ENCODE results near the gene PCP4L1.

Gene PCP4L1

DNA sequence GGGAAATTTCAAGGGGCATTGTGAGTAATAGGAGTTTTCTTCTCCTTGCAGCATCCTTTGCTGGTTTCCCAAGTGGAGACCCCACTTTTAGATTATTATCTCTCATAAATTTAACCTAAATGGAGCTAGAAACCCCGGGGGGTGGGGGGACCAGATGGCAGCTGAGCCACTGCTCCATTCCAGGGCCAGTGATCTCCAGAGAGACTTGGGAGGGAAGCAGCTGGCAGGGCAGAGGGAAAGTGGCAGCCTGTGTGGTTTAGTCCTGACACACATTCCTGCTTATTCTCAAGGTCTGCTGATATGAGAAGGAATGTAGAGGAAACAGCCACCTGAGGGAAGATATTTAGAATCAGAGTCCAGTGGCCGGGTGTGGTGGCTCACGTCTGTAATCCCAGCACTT lies 16.3 kb downstream of the PCP4L1 start:
- no peak for DNase-seq
- no peak for TF ChIP-seq POLR2A (IDR thresholded peaks at IDR 0.05; ENCODE audit: low read length)
- no peak for TF ChIP-seq GATA1 (IDR thresholded peaks at IDR 0.05; ENCODE audit: low read depth, low read length)

DNA sequence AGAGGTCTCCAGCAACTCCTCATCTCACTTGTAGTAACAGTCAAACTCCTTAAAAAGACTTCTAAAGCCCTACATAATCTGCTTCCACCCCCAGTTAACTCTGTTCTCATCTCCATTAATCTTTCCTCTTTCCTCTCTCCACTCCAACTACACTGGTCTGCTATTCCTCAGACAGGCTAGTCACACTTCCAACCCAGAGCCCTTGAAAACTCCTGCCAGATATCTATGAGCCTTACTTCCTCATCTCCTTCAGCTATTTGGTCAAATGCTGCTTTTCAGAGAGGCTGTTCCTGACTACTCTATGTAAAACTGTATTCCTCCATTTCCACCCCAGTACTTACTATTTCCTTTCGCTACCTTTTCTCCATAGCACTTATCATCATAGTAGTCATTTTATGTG lies 24.4 kb downstream of the PCP4L1 start:
- no peak for DNase-seq
- TF ChIP-seq POLR2A (IDR thresholded peaks at IDR 0.05; ENCODE audit: low read length) = no peak
- no peak for TF ChIP-seq GATA1 (IDR thresholded peaks at IDR 0.05; ENCODE audit: low read depth, low read length)

DNA sequence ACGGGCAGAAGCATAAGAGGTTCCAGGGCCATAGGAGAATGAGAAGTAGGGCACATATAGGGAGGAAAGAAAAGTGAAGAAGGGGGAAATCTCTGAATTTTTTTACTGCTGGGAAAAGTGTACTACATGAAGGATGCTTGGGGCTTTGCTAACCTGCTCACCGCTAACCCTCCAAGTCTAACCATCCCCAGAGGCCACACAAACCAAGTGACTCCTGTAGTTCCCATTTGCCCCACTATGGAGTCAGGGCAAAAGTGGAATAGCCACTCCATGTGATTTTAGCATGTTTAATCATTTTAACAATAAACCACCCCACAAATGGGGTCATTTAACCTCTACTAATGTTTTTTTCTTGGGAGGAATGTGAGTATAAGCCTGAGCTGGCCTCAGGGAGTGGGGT lies 26.6 kb downstream of the PCP4L1 start:
- DNase-seq = no peak
- TF ChIP-seq GATA1 (IDR thresholded peaks at IDR 0.05; ENCODE audit: low read depth, low read length) (no peak), POLR2A (IDR thresholded peaks at IDR 0.05; ENCODE audit: low read length) (no peak)

DNA sequence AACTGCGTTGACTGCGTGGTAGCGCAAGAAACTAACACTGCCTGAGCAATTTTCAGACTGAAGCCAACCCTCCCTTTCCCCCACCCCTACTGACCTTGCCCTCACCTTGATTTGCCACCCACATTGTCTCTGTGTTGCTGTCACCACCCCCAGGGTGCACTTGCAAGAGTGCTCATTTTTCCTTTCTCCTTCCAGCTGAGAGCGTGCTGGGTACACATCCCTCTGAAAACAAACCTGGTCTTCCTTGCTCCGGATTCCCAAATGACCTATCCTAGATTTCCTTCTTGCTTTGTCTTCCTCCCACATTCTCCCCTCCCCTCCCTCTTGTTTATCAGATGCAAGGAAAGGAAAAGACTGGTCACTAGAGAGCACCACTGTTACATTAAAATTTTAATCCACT lies 27.0 kb downstream of the PCP4L1 start:
- no peak for TF ChIP-seq POLR2A (IDR thresholded peaks at IDR 0.05; ENCODE audit: low read length)
- no peak for DNase-seq

DNA sequence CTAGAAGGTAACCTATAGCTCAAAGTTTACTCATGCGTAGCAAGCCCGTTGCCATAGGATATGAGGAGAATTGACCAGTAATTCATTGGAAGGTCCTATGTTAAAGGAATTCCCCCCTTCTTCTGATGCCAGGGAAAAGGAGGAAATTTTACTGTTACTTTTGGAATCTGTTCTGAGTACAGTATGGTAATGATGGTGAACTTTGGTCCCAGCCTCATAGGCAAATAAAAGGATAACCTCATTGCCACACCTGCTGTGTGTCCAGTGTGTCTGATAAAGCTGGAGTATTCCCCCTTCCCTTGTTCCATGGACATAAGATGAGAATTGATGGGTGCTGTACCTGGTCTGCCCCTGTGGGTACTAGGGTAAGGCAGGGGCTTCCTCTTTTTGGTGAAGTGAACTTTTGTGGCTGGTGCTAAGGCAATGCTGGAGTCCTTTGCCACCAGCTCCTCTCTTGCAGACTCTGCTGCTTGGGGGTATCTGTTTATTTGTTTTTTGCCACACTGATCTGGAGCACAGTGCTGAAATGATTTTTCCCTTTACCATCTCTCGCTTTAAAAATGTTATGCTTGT lies 29.0 kb downstream of the PCP4L1 start:
- TF ChIP-seq GATA1 (IDR thresholded peaks at IDR 0.05; ENCODE audit: low read depth, low read length) (no peak), POLR2A (IDR thresholded peaks at IDR 0.05; ENCODE audit: low read length) (no peak)
- DNase-seq = no peak

DNA sequence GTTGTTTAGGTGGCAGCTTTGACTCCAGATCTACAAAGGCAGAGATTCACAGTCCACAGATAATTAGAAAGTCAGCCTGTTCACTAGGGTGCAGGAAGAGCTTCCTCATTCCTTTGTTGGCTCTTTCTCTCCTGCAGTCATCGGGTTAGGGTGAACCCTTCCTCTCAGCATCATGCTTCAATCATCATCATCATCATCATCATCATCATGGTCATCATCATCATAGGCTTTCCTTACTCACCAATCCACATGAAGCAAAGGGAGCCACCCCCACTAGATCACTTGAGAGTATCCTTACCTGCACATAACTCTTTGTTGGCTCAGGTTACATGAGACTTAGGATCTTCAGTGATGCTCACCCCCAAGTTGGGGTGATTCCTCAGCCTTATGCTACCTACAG lies 32.2 kb downstream of the PCP4L1 start:
- TF ChIP-seq GATA1 (IDR thresholded peaks at IDR 0.05; ENCODE audit: low read depth, low read length) (no peak), POLR2A (IDR thresholded peaks at IDR 0.05; ENCODE audit: low read length) (no peak)
- DNase-seq = no peak

DNA sequence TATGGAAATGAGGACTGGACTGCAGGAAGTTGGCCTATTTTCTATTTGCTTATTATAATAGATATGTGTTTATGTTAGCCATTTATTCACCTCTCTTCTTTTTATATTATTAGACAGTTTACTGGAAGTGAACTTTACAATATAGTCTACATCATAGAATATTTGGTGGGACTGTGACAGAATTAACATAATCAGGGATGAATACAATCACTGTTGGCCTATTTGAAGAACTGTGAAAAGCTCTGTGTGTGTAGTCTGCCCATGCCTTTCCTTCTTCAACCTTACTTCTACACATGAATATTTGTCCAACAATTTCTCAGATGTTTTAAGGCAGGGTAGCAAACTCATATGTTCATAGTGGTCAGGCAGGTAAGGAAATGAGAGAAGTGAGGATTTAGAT lies 38.9 kb downstream of the PCP4L1 start:
- TF ChIP-seq GATA1 (IDR thresholded peaks at IDR 0.05; ENCODE audit: low read depth, low read length) (no peak), POLR2A (IDR thresholded peaks at IDR 0.05; ENCODE audit: low read length) (no peak)
- DNase-seq = no peak

DNA sequence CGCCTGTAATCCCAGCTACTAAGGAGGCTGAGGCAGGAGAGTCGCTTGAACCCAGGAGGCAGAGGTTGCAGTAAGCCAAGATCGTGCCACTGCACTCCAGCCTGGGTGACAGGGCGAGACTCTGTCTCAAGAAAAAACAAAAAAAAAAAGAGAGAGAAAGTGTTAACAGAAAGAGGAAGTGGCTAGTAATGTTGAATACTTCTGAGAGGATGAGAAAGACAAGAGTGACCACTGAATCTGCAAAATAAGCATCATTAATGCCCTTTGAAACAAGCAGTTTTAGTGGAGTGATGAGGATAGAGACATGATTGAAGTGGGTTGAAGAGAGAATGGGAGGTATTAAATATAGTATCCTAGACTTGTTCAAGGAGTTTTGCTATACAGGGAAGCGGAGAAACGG lies 39.6 kb downstream of the PCP4L1 start:
- no peak for TF ChIP-seq GATA1 (IDR thresholded peaks at IDR 0.05; ENCODE audit: low read depth, low read length)
- TF ChIP-seq POLR2A (IDR thresholded peaks at IDR 0.05; ENCODE audit: low read length) = no peak
- no peak for DNase-seq

DNA sequence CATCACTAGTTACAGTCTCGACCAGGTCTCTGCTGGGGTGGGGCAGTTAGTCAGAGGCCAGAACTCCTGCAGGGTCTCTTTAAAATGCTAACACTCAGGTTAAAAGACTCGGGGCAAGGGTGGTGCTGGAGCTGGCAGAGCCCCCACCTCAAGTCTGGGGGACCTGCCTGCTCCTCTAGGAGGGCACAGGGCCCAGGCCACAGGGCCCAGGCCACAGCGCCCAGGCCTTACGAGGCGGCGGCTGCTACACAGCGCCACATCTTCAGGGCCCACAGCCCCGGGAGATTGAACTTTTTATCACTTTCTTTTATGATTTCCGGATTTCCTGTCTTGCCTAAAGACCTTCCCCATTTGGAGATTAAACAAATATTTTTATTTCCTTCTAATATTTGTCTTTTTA lies 40.8 kb downstream of the PCP4L1 start:
- TF ChIP-seq POLR2A (IDR thresholded peaks at IDR 0.05; ENCODE audit: low read length) = no peak
- TF ChIP-seq GATA1 (IDR thresholded peaks at IDR 0.05; ENCODE audit: low read depth, low read length) = no peak

DNA sequence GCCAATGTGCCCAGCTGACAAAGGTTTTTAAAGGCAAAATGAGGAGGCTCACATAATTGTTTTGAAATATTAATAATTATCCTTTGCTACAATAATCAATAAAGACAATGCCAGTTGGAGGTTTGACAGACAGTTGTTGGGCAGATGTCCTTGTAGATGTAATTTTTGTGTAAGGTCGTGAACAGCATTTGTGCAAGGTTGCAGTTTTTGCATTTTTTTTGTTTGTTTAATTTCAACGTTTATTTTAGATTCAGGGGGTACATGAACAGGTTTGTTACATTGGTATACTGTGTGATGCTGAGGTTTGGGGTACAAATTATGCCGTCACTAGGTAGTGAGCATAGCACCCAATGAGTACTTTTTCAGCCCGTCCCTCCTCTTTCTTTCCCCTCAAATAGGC lies 41.9 kb downstream of the PCP4L1 start:
- no peak for TF ChIP-seq POLR2A (IDR thresholded peaks at IDR 0.05; ENCODE audit: low read length)
- no peak for TF ChIP-seq GATA1 (IDR thresholded peaks at IDR 0.05; ENCODE audit: low read depth, low read length)

More for the DNA sequence above, 40.8 kb downstream of the PCP4L1 start:
- no peak for DNase-seq

DNA sequence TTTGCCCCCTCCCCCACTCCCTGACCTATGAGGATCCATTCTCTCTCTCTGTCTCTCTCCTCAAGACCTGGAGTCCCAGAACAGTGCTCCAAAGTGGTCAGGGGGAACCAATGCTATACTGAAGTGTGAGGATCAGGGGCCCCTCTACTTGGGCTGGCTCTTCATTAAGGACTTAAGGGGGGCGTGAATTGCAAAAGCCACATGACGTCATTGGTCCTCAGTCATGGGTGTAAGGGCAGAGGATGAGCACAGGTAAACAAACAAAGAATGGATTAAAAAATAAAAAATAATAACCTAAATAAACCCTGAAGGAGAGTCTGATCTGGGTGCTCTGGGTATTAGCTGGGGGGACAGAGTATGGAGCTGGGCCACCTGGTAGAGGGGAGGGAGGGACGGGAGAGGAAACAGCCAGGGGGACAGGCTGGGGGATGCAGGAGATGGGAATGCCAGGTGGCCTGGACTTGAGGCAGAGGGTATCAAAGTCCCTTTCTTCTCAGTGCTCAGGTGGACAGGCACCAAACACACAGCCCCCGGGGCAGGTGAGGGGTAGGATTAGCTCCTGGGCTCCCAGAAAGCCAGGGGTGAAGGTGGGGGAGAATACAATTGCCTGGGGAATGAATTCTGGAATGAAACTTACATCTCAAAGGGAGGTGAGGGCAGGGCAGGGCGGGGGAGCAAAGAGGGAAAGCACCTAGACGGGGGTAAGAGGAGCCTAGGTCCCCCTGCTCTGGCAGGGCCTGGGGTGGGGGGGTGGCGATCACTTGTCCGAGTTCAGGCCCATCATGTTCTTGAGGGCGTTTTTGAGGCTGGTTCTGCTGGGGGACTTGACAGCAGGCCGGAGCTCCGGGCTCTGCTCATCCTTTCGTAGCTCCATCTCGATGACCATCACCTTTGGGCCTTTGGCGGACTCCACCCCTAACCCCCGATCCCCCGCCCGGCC lies 46.7 kb downstream of the PCP4L1 start:
- peak in 1 of 2 experiments; percentile 13 for DNase-seq

More for the DNA sequence above, 41.9 kb downstream of the PCP4L1 start:
- no peak for DNase-seq

DNA sequence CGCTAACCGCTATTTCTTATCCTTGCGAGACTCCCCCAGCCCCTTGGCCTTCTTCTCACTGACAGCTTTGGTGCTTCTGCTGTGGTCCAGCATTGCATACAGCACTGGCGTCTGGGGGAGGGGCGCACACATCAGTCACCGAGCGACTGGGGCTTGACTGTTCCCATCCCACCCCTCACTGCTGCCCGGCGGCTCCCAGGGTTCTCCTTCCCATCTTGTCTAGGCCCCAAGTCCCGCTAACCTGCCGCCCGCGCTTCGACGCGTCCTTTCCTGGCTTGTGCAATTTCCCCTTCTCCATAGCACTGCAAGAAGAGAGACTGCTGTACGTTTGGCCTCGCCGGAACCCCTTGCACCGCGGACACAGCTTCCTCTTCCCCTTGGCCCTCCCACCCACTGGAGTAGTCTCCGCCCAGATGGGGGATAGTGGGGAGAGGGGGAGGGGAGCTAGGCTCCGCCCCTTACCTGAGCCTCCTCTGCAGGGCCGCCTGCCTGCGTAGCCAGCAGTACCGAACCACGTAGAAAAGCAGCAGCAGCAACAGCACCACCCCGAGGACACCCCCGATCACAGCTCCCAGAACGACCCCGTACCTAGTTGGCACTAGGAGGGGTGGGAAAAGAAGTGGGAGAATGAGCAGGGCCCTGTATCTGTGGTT lies 47.4 kb downstream of the PCP4L1 start:
- TF ChIP-seq GATA1 (IDR thresholded peaks at IDR 0.05; ENCODE audit: low read depth, low read length) (no peak), POLR2A (IDR thresholded peaks at IDR 0.05; ENCODE audit: low read length) (peak; percentile 34)
- DNase-seq = peak; percentile 62 to 64

More for the DNA sequence above, 46.7 kb downstream of the PCP4L1 start:
- TF ChIP-seq GATA1 (IDR thresholded peaks at IDR 0.05; ENCODE audit: low read depth, low read length) = no peak
- no peak for TF ChIP-seq POLR2A (IDR thresholded peaks at IDR 0.05; ENCODE audit: low read length)

DNA sequence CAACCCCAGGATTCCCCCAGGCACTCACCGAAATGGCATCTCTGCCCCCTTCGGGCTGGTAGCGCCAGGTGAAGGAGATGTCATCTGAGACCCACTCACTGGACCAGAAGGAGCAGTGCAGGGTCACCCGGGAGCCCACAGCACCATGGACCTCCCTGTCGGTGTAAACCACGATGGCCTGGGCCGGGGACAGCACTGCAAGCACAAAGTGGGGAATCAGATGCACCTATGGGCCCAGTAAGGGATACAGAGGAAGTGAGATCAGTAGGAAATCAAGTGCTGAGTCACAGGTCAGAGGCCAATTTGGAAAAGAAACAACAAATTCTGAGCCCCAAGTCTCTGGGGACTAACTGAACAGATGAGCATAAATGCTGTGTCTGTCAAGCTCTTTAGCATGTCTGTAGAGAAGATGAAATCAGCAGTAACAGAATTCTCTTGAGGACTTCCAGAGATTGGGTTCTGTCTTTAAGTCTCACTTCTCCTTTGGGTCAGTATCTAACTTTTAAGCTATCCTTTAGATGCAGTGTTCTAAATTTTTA lies 48.8 kb downstream of the PCP4L1 start:
- DNase-seq = peak; percentile 26 to 37
- TF ChIP-seq GATA1 (IDR thresholded peaks at IDR 0.05; ENCODE audit: low read depth, low read length) = no peak

Measured in erythroblast (primary cell).